Activated T-cell treated with anti-CD3 and anti-CD28 coated beads, Interleukin-2, amount 50 U/mL, for 1 hour (primary cell): ENCODE data around the gene SLC22A16.
"Not testable (repeated sequence)": the region's sequence is repeated elsewhere in the genome, so short reads cannot be mapped to it uniquely, and the experiment has no call there.

ENCODE experiments used
- DNase-seq: peaks from one replicate; pipeline ENCODE4 v3.0.0-alpha.2; 2020

The SLC22A16 gene

GRCh38 chr6:110476046-110476849 is at the start of gene SLC22A16:
TSS of gene SLC22A16 (minus strand) at chr6:110476613. CDS start at chr6:110476574, 39 bp downstream.
- no peak for DNase-seq

DNA sequence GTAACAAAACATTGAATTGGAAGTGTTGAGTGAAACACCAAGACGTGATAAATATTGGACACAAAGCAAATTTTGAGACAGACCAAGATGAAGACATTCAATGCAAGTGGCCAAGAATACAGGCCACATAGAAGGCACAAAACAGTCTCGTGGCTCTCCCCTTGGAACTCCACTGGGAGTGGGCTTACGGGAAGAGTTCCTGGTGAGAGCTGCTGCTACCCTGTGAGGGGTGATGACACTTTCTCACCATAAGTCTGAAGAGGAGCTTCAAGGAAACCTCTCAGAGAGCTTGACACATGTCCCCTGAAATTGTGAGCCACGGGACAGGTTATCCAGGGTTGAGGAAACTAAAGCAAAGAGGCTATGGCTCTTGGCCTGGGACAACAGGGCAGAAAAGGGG is 48.6 kb upstream of the SLC22A16 start:
- no peak for DNase-seq

DNA sequence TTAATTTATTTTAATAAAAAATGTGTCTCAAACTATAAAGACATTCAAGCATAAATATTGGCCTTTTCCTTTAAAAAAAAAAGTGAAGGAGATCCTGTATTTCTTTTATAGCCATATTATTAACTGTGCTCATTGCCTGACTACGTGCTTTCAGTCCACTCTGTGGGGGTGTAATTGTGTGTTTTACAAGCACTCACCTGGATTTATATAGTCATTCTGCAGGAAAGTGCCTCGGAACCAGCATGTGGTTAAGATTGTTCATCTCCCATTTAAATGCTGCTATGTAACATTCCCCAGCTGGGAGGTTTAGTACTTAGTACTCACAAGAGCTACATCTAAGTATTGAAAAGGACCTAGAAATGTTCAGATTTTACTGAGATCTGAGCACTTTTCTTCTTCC is 47.9 kb upstream of the SLC22A16 start:
- DNase-seq = no peak

DNA sequence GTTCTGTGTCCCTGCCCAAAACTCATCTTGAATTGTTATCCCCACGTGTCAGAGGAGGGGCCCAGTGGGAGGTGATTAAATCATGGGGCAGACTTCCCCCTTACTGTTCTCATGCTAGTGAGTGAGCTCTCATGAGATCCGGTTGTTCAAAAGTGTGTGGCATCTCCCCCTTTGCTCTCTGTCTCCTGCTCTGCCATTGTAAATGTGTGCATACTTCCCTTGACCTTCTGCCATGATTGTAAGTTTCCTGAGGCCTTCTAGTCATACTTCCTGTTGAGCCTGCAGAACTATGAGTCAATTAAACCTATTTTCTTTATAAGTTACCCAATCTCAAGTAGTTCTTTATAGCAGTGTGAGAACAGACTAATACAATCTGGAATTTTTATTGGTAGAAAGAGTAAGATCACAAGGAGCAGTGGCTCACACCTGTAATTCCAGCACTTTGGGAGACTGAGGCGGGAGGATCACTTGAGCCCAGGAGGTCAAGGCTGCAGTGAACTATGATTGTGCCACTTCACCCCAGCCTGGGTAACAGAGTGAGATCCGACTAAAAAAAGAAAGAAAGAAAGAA is 47.1 kb upstream of the SLC22A16 start:
- DNase-seq = no peak

DNA sequence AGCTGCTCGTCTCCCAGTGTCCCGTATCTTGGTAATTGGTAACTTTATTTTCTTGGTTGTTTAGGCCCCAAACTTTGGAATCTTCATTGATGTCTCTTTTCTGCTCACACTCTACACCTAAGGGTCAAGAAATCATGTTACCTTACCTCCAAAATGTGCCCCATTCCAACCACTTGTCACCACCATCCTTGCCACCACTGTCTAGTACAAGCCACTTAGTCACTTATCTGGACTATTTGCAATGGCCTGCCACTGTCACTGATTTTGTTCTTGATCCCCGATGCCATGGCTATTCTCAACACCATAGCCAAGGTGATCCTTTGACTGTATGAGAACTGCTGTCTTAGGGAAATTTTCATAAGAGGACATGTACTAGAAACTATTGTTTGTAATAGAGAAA is 46.0 kb upstream of the SLC22A16 start:
- no peak for DNase-seq

DNA sequence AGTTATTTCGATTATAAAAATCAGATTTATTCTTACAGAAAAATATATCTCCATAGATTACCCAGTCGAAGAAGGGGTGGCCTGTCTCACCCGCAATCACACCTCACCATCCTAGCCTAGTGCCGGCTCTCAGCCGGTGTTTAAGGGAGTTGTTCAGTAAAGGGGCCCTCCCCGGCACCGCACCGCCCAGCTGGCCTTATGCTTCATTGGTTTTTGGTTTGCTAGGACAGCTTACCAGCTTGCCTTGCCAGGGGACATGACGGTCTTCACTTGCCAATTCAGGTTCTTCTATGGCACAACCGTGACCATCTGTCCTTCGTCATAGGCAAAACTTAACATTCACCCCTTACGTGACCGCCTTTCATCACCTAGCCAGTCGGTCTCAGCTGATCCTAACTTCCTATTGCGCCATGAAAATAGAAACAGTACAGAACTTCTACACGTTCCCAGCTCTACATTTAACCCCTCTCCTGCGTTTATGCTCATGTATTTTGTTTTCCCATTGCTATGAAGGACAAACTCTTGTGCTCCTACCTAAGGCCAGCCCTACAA is 44.7 kb upstream of the SLC22A16 start:
- no peak for DNase-seq

- no peak for DNase-seq
Measured at GRCh38 chr6:110520209-110520965, 44.0 kb upstream of the SLC22A16 start.

DNA sequence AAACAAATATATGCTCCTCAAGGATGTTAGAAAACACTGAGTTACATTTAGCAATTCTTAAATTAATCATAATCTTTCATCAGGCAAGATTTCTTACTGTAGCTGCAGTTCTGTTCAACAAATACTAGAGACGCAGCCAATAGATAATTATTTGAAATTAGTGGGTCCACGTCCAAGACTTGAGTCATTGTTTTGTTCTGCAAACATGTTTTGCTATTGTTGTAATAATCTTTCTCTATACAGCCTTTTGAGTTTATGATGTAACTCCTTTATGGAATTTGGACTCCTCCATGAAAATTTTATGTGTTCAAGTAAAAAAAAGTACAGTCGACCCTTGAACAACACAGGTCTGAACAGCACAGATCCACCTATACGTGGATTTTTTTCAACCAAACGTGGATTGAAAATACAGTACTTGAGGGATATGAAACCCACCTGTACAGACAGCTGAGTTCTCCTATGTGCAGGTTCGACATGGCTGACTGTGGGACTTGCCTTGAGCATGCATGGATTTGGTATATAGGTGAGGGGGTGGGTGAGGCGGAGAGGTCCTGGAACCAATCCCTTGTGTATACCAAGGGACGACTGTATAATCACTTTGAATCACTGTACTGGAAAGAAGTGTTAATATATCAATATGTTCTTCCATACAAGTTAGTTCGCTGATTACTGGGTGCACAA is 41.3 kb upstream of the SLC22A16 start:
- DNase-seq = no peak

GRCh38 chr6:110517034-110517433 is 40.6 kb upstream of the SLC22A16 start:
- no peak for DNase-seq

DNA sequence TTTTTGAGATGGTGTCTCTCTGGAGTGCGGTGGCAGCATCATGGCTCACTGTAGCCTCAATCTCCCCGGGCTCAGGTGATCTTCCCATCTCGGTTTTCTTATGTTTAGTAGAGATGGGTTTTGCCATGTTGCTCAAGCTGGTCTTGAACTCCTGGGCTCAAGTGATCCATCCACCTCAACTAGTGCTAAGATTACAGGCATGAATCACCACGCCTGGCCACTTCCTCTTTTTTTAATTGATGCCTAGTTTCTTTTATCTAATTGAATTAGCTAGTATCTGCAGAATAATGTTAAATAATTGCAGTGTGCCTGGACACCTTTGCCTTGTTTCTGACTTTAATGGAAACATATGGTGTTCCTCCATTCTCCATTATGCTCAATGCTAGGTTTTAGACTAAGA is 38.4 kb upstream of the SLC22A16 start:
- no peak for DNase-seq

GRCh38 chr6:110512991-110513390 is 36.6 kb upstream of the SLC22A16 start:
- no peak for DNase-seq

DNA sequence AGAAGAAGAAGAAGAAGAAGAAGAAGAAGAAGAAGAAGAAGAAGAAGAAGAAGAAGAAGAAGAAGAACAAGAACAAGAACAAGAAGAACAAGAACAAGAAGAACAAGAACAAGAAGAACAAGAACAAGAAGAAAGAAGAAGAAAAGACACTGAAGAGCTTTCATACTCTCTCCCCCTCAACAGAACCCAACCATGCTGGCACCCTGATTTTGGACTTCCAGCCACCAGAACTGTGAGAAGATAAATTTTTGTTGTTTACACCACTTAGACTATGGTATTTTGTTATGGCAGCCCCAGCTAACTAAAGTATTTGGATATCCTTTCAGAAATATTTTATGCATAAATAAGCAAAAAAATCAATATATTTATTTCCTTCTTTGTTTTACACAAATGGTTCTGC is 36.1 kb upstream of the SLC22A16 start:
- not testable (repeated sequence) for DNase-seq

DNA sequence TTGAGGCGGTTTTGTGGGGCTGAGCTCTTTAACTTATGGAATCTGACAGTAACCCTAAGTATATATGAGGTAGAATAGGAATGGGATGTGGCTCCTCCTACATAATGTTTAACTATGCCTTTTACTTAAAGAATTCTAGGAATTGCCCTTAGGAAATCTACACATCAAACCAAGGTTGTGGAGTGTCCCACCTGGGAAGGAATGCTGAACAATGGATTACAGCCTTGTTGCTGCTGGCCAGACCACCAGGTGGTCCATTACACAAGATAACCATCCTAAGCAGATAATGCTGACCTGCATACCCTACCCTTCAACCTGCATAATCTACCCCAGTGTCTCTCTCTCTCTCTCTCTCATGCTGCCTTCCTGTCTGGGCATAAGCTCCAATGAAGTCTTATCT is 35.0 kb upstream of the SLC22A16 start:
- no peak for DNase-seq

GRCh38 chr6:110509617-110510241 is 33.3 kb upstream of the SLC22A16 start:
- no peak for DNase-seq

DNA sequence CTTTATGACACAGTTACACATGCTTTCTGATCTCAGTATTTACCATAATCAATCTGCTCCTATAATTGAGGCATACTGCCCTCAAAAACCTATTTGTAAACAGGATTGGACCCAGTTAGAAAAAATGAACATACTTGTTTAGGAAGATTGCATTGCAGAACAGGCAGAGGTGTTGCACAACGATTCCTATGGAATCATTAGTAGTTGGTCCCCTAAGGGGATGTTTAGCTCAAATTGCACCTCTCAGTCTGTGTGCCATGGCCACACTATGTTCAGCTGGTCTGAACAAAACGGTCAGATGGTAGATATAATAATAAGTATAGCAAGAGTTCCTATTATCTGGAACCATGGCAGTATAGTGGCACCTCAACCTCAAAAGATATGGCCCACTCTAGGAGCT is 28.5 kb upstream of the SLC22A16 start:
- DNase-seq = not testable (repeated sequence)

DNA sequence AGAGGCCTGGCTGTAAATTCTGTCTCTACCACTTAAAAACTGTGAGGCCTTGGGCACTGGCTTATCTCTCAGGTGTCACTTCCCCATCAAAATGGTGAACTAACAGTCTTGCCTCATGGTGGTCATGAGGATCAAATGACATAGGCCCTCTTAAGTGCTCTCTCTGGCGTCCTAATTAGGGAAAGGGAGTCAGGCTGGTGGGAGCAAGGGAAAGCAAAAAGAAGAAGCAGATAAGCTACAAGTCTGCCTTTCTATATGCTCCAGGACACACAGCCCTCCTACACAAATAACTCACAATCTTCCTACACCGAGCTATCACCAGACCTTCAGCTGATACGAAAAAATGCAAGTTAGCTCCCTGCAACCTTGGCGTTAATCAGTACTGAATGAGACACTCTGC is 19.5 kb upstream of the SLC22A16 start:
- no peak for DNase-seq

- no peak for DNase-seq
Measured at GRCh38 chr6:110493253-110493800, 16.9 kb upstream of the SLC22A16 start.

DNA sequence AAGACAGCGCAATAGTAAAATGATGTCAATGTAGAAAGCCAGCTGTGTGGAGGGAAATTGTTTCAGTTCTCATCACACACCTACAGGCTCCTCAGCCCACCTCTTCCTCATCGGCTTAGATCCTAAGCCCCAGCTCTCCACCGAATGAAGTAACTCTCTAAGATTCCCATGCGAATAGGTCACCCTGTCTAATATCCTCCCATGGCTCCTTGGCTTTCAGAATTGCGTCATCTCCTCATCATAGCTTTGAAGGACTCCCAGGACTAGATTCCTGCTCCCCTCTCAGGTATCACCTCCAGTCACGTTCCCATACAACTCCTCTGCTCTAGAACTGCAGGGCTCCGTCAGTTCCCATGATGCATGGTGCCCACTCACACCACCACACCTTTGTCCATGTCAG is 16.2 kb upstream of the SLC22A16 start:
- DNase-seq = no peak

DNA sequence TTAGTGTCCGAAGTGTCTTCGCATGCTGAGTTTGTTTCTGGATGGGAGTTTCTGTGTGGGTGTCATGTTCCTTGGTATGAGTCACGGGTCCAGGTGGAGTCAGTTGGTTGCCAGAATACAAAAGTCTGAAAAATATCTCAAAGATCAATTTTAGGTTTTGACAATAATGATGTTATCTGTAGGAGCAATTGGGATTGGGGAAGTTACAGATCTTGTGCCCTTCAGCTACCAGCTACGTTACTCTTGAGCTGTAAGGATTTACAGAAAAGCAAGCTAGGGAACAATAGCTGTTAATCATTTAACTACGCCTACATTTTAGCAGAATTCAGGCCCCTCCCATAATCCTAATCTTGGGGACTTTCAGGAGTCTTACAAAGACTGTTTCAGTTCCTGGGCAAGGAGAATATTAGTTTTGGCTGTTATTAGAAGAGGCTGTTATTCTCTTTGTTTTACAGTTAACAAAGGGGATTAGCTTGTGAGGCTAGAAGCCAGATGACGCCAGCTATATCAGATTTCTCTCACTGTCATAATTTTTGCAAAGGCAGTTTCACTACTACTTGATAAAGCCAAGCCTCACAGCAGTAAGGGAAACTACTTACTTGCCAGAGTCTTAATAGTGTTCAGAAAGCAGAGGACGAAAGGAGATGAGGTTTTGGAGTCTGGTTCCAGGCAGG is 15.4 kb upstream of the SLC22A16 start:
- no peak for DNase-seq

GRCh38 chr6:110491299-110491643 is 14.9 kb upstream of the SLC22A16 start:
- DNase-seq = no peak

DNA sequence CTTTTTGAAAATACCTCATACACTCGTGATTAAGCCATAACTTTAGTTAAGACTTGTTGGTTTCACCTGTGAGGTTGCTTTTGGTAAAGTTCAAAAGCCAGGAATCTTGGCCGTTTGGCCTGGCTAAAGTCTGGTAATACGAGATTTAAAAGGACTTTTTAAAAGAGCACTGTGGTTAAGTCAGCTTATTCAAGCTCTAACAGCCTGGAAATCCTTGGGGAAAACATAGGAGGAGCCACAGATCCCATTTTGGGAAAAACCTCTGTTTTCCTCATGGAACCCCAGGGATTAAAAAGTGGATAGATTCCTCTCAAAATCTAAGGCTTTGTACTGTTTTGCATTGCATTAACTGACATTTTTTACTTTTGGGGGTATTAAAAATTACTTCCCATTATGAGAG is 13.7 kb upstream of the SLC22A16 start:
- DNase-seq = no peak
